D721Med (cell line): ENCODE measurements around the gene SCGB1D1.

Experiments used
- DNase-seq: peaks from one replicate; pipeline ENCODE4 v3.0.0; 2011; ENCODE audit warnings: low spot score; ENCODE audit not compliant: insufficient read length
- FAIRE-seq: peaks from 2 replicates; lab custom pipeline; 2011; peaks lifted over from hg19 to GRCh38; lab: Jason Lieb, UNC
- CTCF ChIP-seq: IDR thresholded peaks from 2 replicates; pipeline ENCODE4 v1.5.1; 2012; ENCODE audit warnings: mild to moderate bottlenecking, control low read depth; ENCODE audit not compliant: insufficient read depth; ENCODE audit errors: missing control alignments

The SCGB1D1 gene

GRCh38 chr11:62242021-62242420, 52.0 kb downstream of the SCGB1D1 start, which contains the start of gene SCGB1D2:
TSS of gene SCGB1D2 (plus strand) at chr11:62242239. CDS start at chr11:62242308, 69 bp downstream.
- no peak for FAIRE-seq
- TF ChIP-seq CTCF: no peak
- DNase-seq: no peak
